Measurements from ENCODE around the gene C10orf62.
"Not testable (repeated sequence)": the region's sequence is repeated elsewhere in the genome, so short reads cannot be mapped to it uniquely, and the experiment has no call there.

The C10orf62 gene

DNA sequence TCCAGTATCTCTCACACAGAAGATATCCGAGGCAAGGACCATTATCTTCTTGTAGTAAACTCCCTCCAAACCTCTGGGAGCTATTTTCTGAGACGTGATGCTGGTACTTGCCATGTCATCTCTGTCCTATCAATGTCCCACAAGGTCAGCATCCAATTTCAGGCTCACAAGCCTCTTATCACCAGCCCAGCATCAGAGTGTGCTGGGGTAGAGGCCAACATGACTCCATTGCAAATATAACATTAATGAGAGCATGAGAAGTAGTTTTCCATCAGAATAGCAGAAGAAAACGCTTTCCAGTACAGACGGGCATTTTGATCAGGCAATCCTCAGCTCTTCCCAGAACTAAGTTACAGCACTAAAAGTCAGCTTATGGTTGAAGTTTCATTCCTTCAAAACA lies 38.2 kb downstream of the C10orf62 start:
- H3K4me3 ChIP-seq (ENCODE audit: low read length), result no peak overlapping the region
- DNase-seq (ENCODE audit: low read depth), result no peak
- no peak for TF ChIP-seq CTCF (conservative IDR thresholded peaks at IDR 0.05; ENCODE audit: low read length)

DNA sequence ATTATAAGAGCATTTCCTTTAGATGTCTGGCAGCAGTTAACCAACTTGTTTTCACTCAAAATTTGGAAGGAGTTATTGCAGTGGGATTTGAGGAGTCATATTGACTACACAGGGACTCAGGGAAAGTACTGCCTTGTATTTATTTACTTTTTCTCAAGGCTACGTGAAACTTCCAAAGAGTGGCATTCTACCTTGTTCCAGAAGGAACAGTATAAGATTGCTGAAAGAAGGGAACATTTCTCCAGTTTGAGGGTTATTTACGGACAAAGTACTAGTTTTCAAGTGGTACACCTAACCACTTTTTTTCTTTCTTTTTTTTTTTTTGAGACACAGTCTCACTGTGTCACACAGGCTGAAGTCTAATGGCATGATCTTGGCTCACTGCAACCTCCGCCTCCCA lies 38.7 kb downstream of the C10orf62 start:
- no peak overlapping the region for H3K4me3 ChIP-seq (ENCODE audit: low read length)
- no peak for TF ChIP-seq CTCF (conservative IDR thresholded peaks at IDR 0.05; ENCODE audit: low read length)
- DNase-seq (ENCODE audit: low read depth), result no peak

DNA sequence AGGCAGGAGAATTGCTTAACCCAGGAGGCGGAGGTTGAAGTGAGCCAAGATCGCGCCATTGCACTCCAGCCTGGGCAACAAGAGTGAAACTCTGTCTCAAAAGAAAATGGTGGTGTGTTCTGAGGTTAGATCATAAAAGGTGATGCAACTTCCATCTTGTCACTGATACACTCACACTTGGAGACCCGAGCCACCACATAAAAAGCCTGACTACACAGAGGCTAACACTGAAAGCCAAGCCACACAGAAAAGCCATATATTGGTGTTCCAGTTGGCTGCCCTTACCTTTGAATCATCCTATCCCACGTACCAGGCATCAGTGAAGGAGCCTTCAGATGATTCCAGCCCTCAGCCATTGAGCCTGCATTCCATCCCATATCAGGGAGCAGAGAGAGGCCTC lies 39.8 kb downstream of the C10orf62 start:
- no peak for DNase-seq (ENCODE audit: low read depth)
- no peak overlapping the region for H3K4me3 ChIP-seq (ENCODE audit: low read length)

DNA sequence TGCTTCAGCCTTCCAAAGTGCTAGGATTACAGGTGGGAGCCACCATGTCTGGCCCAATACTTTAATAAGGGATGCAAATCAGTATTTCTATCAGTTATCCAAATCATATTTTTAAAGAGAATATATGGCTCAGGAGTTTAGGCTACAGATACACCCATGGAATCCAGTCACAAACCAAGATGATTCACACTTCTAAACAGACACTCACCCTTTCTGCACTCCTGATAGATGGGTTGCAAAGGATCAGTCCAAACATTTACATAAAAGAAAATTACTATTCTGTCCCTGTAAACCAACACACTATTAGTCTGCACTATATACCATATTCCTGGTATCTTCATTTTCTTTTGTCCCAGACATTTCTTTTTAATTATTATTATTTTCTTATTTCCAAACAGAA lies 41.6 kb downstream of the C10orf62 start:
- TF ChIP-seq CTCF (conservative IDR thresholded peaks at IDR 0.05; ENCODE audit: low read length), result no peak
- DNase-seq (ENCODE audit: low read depth), result no peak
- no peak overlapping the region for H3K4me3 ChIP-seq (ENCODE audit: low read length)

More for the DNA sequence above, 39.8 kb downstream of the C10orf62 start:
- no peak for TF ChIP-seq CTCF (conservative IDR thresholded peaks at IDR 0.05; ENCODE audit: low read length)

- DNase-seq (ENCODE audit: low read depth), result peak; percentile 88
- H3K4me3 ChIP-seq (ENCODE audit: low read length), result peak within 1 kb of the TSS; percentile 88
- no peak for TF ChIP-seq CTCF (conservative IDR thresholded peaks at IDR 0.05; ENCODE audit: low read length)
These were observed 43.7 kb downstream of the C10orf62 start, which contains the start of gene MORN4 for GRCh38 chr10:97632949-97633884. MORN4 (minus strand) TSS chr10:97633500; CDS start chr10:97619653, 13,847 bp downstream.

- peak overlapping the region; percentile 88 for H3K4me3 ChIP-seq (ENCODE audit: low read length)
- DNase-seq (ENCODE audit: low read depth), result peak; percentile 14
- TF ChIP-seq CTCF (conservative IDR thresholded peaks at IDR 0.05; ENCODE audit: low read length), result peak; percentile 33
These were observed 44.4 kb downstream of the C10orf62 start for GRCh38 chr10:97633921-97634320.

GRCh38 chr10:97635577-97635976 lies 46.1 kb downstream of the C10orf62 start:
- TF ChIP-seq CTCF (conservative IDR thresholded peaks at IDR 0.05; ENCODE audit: low read length), result no peak
- DNase-seq (ENCODE audit: low read depth), result no peak
- no peak overlapping the region for H3K4me3 ChIP-seq (ENCODE audit: low read length)

- not testable (repeated sequence) for H3K4me3 ChIP-seq (ENCODE audit: low read length); DNase-seq (ENCODE audit: low read depth)
These were observed 49.6 kb downstream of the C10orf62 start for GRCh38 chr10:97639090-97639489.

All from AG10803 (cell line).